Brain pericyte (primary cell): ENCODE measurements around the gene DNAH11.

Source experiments
- DNase-seq: peaks from one replicate; pipeline ENCODE4 v3.0.0-alpha.2; 2012; ENCODE audit warnings: low read depth, low spot score

DNAH11 gene

DNA sequence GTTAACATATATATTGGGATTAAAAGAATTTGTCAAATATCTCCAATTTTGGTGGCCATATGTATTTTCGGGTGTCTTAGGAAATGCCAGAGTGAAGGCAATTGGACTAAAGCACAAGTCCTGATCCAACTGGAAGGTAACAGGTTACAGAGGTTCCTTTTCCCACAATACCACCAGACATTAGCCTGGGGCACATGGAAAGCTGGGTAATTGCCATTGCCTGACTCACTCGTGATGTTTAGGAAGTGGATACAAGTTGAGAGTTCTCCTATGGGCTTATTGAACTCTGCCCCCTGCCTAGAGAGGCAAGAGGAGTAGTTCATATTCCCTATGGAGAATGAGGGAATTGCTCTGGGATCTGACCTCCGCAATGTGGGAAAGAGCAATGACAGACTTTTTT, 5.7 kb downstream of the DNAH11 start:
- no peak for DNase-seq

DNA sequence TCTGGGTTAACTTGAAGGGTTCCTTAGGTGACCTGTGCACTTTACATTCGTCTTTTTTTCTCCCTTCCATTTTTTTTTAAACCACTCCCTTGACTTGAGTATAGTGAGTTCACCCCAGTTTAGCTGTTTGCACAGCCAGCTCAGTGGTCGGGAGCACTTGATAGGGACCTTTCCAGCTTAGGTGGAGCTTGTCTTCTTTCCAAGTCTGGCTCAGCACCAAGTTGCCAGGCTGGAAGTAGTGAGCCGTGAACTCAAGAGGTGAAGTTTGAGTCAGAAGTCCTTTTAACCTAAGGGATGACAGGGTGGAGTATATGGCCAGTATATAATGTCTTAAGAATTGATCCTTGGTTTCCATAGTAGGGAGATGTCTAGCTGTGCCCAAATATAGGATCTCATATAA, 7.2 kb downstream of the DNAH11 start:
- no peak for DNase-seq

DNA sequence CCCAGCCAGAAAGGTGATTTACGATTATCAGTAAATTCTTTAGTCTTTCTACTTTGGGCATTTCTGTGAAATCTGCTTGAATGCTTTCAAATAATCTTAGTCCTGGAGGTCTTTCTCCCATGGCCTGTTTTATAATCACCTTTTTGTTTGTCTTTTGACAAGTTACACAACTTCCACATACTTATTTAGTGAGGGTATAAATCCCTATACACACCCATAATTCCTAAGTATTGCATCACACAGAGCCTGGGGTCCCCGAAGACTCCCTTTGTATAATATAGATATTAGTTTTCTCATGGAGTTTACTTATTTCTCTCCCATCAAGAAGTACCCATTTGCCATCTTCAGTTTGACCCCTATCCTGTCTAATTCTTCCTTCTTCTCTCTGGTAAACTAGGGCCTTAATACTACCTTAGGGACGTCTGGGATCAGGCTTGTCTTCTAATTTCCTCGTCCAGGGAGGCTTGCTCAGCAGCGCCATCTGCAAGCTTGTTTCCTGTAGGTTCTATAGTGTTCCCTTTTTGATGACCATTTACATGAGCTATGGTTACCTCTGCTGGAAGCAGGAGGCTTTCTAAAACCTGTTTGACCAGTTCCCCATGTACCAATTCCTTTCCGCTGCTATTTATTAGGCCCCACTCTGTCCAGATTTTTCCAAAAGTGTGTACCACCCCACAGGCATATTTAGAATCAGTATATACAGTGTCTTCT, 8.1 kb downstream of the DNAH11 start:
- no peak for DNase-seq

GRCh38 chr7:21562385-21562784, 19.5 kb downstream of the DNAH11 start:
- DNase-seq, result no peak

- DNase-seq, result no peak
Observed at GRCh38 chr7:21565614-21566013, 22.8 kb downstream of the DNAH11 start.

GRCh38 chr7:21566094-21566493, 23.3 kb downstream of the DNAH11 start:
- DNase-seq, result no peak

- DNase-seq, result no peak
Observed at GRCh38 chr7:21568762-21569161, 25.9 kb downstream of the DNAH11 start.

GRCh38 chr7:21572331-21573313, 29.8 kb downstream of the DNAH11 start:
- DNase-seq, result no peak

DNA sequence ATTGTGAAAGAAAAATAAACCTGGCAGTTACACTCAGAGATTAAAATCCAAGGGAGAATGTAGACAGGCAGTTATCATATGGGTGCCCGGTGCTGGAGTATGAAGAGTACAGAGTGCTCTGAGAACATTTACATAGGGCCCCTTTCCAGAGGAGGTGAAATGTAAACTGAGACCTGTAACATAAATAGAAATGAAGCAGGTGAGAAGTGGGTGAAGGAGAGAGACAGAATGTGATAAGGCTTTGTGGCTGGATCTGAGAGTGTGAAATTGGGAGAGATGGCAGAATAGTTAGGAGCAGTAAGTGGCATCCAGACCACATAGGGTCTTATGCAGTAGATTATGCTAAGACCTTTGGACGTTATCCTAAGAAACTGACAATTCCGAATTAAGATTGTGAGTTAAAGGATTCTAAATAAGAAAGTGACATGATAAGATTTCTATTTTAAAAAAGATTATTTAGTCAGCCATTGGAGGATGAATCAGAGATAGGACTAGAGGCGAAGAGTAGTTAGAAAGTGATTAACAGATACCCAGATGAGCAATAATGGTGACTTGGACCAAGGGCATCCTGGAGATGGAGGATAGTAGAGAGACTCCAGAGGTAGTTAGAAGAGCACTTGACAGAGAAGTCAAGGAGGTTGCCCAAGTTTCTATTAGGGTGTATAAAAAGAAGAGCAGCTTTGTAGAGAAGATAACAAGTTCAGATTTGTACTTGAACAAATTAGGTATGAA, 36.7 kb downstream of the DNAH11 start:
- DNase-seq, result no peak

DNA sequence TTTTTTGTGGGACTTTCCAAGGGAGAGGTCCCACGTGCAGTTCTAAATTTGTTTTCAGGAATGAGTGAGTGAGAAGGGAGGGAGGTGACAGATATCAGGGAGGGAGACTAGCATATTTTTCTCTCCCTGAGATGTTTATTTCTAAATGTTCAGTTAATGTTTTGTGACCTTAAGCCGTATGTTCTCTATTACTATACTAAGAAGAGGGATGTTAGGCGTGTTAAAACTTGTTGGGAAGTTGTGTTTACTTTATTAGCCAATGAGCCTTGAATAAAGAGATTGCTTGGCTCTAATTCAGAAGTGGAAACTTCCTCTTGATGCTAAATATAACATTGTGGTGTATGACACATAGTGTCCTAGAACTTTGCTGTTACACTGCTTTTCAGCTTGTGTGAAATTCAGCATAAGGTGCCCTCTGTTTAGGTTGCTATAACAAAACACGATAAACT, 37.3 kb downstream of the DNAH11 start:
- no peak for DNase-seq

DNA sequence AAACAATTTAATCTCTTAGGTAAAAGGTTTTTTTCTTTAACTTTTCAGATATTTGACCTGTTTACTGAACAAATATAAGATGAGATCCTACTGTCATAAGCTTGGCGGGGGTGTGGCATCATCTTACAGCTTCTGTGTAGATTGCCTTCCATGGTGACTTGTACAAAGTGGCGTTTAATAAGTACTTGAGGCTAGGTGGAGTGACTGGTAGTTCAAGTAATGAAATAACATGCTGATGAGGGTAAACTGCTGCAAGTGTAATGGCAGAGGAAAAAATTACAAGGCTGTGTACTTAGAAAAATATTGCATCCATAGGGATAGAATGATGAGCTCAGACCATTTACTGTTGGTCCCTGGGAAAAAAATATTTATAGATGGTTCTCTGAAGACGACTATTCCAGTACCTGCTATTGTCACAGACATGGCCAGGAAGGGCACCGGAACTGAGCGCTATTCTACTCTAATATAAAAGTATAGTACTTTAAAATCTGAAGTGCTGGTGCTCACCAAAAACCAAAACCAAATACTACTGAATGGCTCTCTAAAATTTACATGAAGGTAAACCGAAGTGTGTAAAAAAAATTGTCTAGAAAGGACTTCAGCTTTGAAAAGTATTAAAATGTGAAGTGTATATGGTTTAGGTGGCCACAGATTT, 42.4 kb downstream of the DNAH11 start:
- DNase-seq, result no peak

DNA sequence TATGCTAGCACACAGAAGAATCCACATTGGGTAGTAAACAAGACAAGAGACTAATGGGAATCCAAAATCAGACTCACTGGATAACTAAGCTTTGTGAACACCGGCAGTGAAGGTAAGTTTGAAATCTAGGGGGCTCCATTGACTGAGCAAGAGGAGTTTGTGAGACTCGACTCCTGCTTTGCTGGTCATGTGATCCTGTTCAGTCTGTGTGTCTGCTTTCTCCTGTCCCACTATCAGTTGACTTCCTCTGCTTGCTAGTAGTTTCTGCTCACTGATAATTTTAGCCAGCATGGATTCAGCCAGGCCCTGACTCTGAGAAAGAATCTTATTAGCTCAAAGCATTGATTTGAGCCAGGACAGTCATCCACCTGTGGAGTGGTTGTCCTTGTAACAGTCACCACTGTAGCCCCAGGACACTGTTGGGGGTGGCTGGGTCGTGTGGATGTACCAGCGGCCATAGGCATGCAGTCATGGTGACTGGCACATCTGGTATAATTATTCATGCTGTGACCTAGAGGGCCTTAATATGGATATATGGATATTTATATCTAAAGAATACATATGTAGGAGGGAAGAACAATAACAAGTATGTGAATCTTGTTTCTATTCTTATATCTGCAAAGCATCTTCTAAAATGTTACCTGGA, 44.4 kb downstream of the DNAH11 start:
- no peak for DNase-seq

DNA sequence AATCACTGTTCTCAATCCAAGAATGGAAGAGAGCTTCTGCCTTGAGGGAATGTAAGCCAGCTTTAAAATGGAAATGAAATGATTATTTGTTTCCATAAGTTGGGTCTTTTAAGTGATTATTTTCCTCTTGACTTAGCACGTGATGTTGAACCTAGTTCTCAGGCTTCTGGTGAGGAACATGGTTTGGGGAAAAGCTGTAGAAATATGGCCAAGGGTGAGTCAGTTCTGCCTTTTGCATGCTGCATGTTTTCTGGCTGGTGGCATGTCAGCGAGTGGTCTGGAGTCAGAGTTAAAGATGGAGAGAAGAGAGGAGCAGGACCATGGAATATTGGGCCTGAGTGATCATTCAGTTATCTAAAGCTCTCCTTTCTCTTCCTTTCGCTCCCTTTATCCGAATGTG, 54.0 kb downstream of the DNAH11 start:
- DNase-seq, result no peak

GRCh38 chr7:21603462-21603861, 60.6 kb downstream of the DNAH11 start:
- DNase-seq, result no peak

DNA sequence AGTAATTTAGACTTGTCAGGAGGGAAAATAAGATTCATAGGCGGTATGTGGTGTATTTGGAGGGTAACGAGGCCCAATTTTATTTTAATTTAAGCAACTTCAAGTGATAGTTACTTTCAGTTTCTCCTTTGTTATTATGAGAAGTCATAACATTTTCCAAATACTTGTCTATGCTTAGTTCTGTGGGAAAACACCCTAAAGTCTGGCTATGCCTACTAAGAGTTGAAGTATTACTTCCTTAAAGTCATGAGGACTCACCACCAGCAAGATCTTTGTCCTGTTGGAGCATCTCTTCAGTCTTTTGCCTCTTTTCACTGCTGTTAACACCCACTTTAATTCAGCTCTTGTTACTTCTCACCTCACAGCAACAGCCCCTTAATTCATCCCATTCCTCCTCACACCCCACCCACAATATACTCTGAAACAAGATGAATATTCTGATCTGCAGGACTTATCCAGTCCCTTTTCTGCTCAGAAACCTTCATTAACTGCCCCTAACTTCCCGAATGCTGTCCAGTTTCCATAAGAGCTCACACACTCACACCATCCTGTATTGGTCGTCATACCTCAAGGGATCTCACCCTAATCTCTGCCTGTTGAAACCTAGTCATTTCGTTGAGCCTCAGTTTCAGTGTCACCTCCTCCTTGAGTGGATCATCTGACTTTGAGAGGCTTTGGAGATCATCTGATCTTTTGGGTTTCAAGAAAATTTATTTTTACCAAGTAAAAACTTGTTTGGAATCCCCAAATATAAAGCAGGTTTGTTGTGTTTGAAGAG, 61.3 kb downstream of the DNAH11 start:
- DNase-seq, result no peak

- DNase-seq, result no peak
Observed at GRCh38 chr7:21605008-21605585, 62.3 kb downstream of the DNAH11 start.

GRCh38 chr7:21608465-21608864, 65.6 kb downstream of the DNAH11 start:
- DNase-seq, result no peak

- no peak for DNase-seq
Observed at GRCh38 chr7:21611129-21611528, 68.3 kb downstream of the DNAH11 start.

- no peak for DNase-seq
Observed at GRCh38 chr7:21616091-21616490, 73.3 kb downstream of the DNAH11 start.
